Keratinocyte (primary cell): ENCODE measurements around the gene RBM47. TPM values are rescaled to one million over a fixed set of nuclear protein-coding genes. Genes with fewer than 3 reads are reported as not detected.
A peak's percentile ranks its signal among the peaks of the same experiment; 100 is the strongest.

Experiments used
- DNase-seq: peaks from one replicate; pipeline ENCODE4 v3.0.0-alpha.2; 2011; ENCODE audit warnings: low read depth, missing footprints, low spot score
- FAIRE-seq: peaks from 2 replicates; lab custom pipeline; 2011; peaks lifted over from hg19 to GRCh38; lab: Jason Lieb, UNC
- H2AFZ ChIP-seq: 2 replicates; pipeline ENCODE4 v1.6.0; 2012; ENCODE audit warnings: low read length, control low read depth, inconsistent platforms; ENCODE audit not compliant: control insufficient read depth
- H3K27ac ChIP-seq: 2 replicates; pipeline ENCODE4 v1.5.1; 2011; ENCODE audit warnings: low read length; ENCODE audit not compliant: control insufficient read depth, insufficient read depth
- H3K27me3 ChIP-seq: 3 replicates; pipeline ENCODE4 v1.6.0; 2011; ENCODE audit warnings: low read length; ENCODE audit not compliant: control insufficient read depth, insufficient read depth; ENCODE audit errors: extremely low read depth
- H3K36me3 ChIP-seq, 2 experiments: 2 replicates in 1 of 2; 3 replicates in 1 of 2; pipeline ENCODE4 v1.5.1; 2011; ENCODE audit warnings: low read length in 2 of 2, mild to moderate bottlenecking in 1 of 2; ENCODE audit not compliant: control insufficient read depth in 2 of 2, insufficient read depth in 2 of 2; ENCODE audit errors: extremely low read depth in 1 of 2
- H3K4me1 ChIP-seq: 3 replicates; pipeline ENCODE4 v1.5.1; 2011; ENCODE audit warnings: low read length; ENCODE audit not compliant: control insufficient read depth, insufficient read depth; ENCODE audit errors: extremely low read depth
- H3K4me2 ChIP-seq: 3 replicates; pipeline ENCODE4 v1.6.0; 2011; ENCODE audit warnings: low read depth, low read length; ENCODE audit not compliant: control insufficient read depth, insufficient read depth; ENCODE audit errors: extremely low read depth
- H3K4me3 ChIP-seq, 3 experiments: fragments of 200-600 bp in 1 of 3; sonication (generic) in 1 of 3; 2 replicates in 2 of 3; 3 replicates in 1 of 3; pipeline ENCODE4 v1.5.1; 2011 to 2016; ENCODE audit warnings: low read length in 3 of 3, mild to moderate bottlenecking in 3 of 3, control low read depth in 2 of 3, inconsistent platforms in 1 of 3, low read depth in 1 of 3, mixed read lengths in 1 of 3, mixed run types in 1 of 3, moderate library complexity in 1 of 3; ENCODE audit not compliant: control insufficient read depth in 2 of 3, insufficient read depth in 2 of 3; ENCODE audit errors: extremely low read depth in 1 of 3
- H3K79me2 ChIP-seq: 2 replicates; pipeline ENCODE4 v1.6.0; 2012; ENCODE audit warnings: low read length; ENCODE audit not compliant: control insufficient read depth, insufficient read depth
- H3K9ac ChIP-seq: 3 replicates; pipeline ENCODE4 v1.6.0; 2011; ENCODE audit warnings: low read length; ENCODE audit not compliant: control insufficient read depth, insufficient read depth; ENCODE audit errors: extremely low read depth
- H3K9me1 ChIP-seq: 3 replicates; pipeline ENCODE4 v1.6.0; 2011; ENCODE audit warnings: low read length; ENCODE audit not compliant: control insufficient read depth, insufficient read depth; ENCODE audit errors: extremely low read depth
- H3K9me3 ChIP-seq: 2 replicates; pipeline ENCODE4 v1.5.1; 2012; ENCODE audit warnings: low read depth, low read length; ENCODE audit not compliant: control insufficient read depth
- H4K20me1 ChIP-seq: 3 replicates; pipeline ENCODE4 v1.6.0; 2011; ENCODE audit warnings: low read length; ENCODE audit not compliant: control insufficient read depth, insufficient read depth; ENCODE audit errors: extremely low read depth
- EZH2 ChIP-seq: IDR thresholded peaks from one replicate; pipeline ENCODE4 v1.6.1; 2012; ENCODE audit warnings: inconsistent platforms, mild to moderate bottlenecking, low read length, moderate library complexity
- dilution Hi-C: fragments of 300-500 bp; cut with MboI; formaldehyde crosslinking; loops from one replicate; pipeline ENCODE4 v1.7.0; 2020; ENCODE audit warnings: low sequenced_read_pairs; ENCODE audit not compliant: extremely low pct_ligation_motif_present
- polyA plus RNA-seq, 5 experiments: library from polyadenylated mRNA; depleted of rRNA in 3 of 5; stranded (reverse) in 3 of 5; stranded (forward) in 1 of 5; unstranded in 1 of 5; fragments of >200 nt; gene quantifications; 1 replicate in 1 of 5; 2 replicates in 3 of 5; 3 replicates in 1 of 5; pipeline versions ENCODE4 v1.2.1 to v1.2.3, GENCODE V29; 2011 to 2012; ENCODE audit warnings: missing spikeins in 2 of 5, low read depth in 1 of 5, low replicate concordance in 1 of 5
- TF ChIP-seq, protein P1 (sequence below), 3 experiments: IDR thresholded peaks in 1 of 3; conservative IDR thresholded peaks in 1 of 3; optimal IDR thresholded peaks in 1 of 3; 2 replicates in 2 of 3; 3 replicates in 1 of 3; pipeline versions ENCODE3 to v1.5.1; 2011; ENCODE audit warnings: low read length in 3 of 3, mild to moderate bottlenecking in 3 of 3, moderate library complexity in 2 of 3, control low read depth in 1 of 3, inconsistent platforms in 1 of 3; ENCODE audit not compliant: insufficient read depth in 2 of 3; ENCODE audit errors: extremely low read depth in 1 of 3

Gene RBM47
- polyA plus RNA-seq, 1 donor (not counting 4 experiments of a cell fraction or from before 2014, with no cell fraction given), result 6.9 TPM

DNA sequence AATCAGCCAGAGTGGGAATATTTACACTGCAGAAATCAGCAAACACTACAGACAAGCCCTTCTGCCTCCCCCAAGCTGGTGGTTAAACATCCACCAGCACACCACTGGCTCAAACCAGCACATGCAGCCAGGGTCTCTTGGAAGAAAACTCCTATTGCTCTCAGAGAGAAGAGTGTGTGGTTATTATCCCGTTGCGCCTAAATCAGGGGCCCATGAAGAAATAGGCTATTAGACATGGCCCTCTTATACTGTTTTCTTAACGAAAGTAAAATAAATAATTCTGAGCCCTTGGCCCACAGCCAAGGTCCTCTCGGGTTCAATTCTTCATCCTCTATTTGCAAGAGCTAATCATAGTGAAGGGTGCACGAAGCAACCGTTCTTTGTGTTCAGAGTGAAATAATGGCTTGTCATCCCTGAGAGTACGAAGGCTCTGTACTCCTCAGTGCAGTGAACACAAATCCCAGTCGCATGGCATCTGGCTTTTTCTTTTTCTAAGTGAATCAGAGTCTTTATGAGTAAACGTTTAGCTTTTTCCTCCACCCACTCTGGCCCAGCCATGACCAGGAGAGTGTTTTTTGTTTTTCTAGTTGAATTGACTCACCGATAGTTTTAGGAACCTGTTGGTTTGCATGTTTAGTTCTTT, 33.4 kb upstream of the RBM47 start:
- dilution Hi-C loops, result no loop called here
- H3K27me3 ChIP-seq, result no peaks in the 10 kb centered on the region
- peak overlapping the region; percentile 15 for H3K4me2 ChIP-seq
- H3K9me3 ChIP-seq, result no peaks in the 10 kb centered on the region
- H3K36me3 ChIP-seq, result no peaks in the 10 kb centered on the region
- no peak overlapping the region for H3K27ac ChIP-seq
- DNase-seq (no peak), FAIRE-seq (no peak)
- no peak overlapping the region for H3K4me3 ChIP-seq
- H2AFZ ChIP-seq, result no peak overlapping the region
- H3K9me1 ChIP-seq, result no peaks in the 10 kb centered on the region
- H3K9ac ChIP-seq, result no peak overlapping the region
- peaks cover 8% of the 10 kb centered on the region for H3K4me1 ChIP-seq
- no peaks in the 10 kb centered on the region for H3K79me2 ChIP-seq
- no peak for TF ChIP-seq EZH2
- TF ChIP-seq, protein P1, sequence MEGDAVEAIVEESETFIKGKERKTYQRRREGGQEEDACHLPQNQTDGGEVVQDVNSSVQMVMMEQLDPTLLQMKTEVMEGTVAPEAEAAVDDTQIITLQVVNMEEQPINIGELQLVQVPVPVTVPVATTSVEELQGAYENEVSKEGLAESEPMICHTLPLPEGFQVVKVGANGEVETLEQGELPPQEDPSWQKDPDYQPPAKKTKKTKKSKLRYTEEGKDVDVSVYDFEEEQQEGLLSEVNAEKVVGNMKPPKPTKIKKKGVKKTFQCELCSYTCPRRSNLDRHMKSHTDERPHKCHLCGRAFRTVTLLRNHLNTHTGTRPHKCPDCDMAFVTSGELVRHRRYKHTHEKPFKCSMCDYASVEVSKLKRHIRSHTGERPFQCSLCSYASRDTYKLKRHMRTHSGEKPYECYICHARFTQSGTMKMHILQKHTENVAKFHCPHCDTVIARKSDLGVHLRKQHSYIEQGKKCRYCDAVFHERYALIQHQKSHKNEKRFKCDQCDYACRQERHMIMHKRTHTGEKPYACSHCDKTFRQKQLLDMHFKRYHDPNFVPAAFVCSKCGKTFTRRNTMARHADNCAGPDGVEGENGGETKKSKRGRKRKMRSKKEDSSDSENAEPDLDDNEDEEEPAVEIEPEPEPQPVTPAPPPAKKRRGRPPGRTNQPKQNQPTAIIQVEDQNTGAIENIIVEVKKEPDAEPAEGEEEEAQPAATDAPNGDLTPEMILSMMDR (optimal IDR thresholded peaks at IDR 0.05 in 1 of 3, IDR thresholded peaks at IDR 0.05 in 1 of 3, conservative IDR thresholded peaks at IDR 0.05 in 1 of 3; ENCODE audit: extremely low read depth in 1 of 3, insufficient read depth in 2 of 3, low read length in 3 of 3), result no peak
- H4K20me1 ChIP-seq, result no peaks in the 10 kb centered on the region

DNA sequence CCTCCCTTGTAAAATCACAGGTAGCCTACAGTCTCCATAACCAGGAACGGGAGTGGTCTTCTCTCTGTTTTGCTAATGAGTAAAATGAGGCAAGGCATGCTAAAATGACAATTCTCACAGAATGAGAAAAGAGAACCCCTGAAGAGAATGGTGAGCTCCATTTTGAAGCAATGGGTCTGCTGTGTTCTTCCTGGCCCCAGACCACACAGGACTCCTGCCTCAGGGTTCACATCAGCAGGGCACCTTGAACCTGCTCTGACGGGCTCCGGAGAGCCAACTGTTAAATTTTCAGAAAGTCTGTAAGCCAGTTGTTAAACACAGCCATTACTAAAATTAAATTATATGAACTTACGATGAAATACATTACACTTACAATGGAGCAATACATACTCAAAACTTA, 32.1 kb upstream of the RBM47 start:
- no peaks in the 10 kb centered on the region for H3K27me3 ChIP-seq
- no peak overlapping the region for H3K4me3 ChIP-seq
- no peaks in the 10 kb centered on the region for H3K9me3 ChIP-seq
- H2AFZ ChIP-seq, result no peak overlapping the region
- H3K27ac ChIP-seq, result no peak overlapping the region
- DNase-seq (no peak), FAIRE-seq (no peak)
- TF ChIP-seq, protein P1 (optimal IDR thresholded peaks at IDR 0.05 in 1 of 3, IDR thresholded peaks at IDR 0.05 in 1 of 3, conservative IDR thresholded peaks at IDR 0.05 in 1 of 3; ENCODE audit: extremely low read depth in 1 of 3, insufficient read depth in 2 of 3, low read length in 3 of 3), result no peak
- TF ChIP-seq EZH2, result no peak
- H3K9me1 ChIP-seq, result no peaks in the 10 kb centered on the region
- peaks cover 8% of the 10 kb centered on the region for H3K4me1 ChIP-seq
- dilution Hi-C loops, result no loop called here
- no peak overlapping the region for H3K9ac ChIP-seq
- H3K4me2 ChIP-seq, result no peak overlapping the region
- no peaks in the 10 kb centered on the region for H3K79me2 ChIP-seq
- H3K36me3 ChIP-seq, result no peaks in the 10 kb centered on the region
- H4K20me1 ChIP-seq, result no peaks in the 10 kb centered on the region
